ENCODE measurements around the gene PAGE2B. TPM values are rescaled to one million over a fixed set of nuclear protein-coding genes. Genes with fewer than 3 reads are reported as not detected.

Gene PAGE2B
- not detected in 2 replicates for total RNA-seq

DNA sequence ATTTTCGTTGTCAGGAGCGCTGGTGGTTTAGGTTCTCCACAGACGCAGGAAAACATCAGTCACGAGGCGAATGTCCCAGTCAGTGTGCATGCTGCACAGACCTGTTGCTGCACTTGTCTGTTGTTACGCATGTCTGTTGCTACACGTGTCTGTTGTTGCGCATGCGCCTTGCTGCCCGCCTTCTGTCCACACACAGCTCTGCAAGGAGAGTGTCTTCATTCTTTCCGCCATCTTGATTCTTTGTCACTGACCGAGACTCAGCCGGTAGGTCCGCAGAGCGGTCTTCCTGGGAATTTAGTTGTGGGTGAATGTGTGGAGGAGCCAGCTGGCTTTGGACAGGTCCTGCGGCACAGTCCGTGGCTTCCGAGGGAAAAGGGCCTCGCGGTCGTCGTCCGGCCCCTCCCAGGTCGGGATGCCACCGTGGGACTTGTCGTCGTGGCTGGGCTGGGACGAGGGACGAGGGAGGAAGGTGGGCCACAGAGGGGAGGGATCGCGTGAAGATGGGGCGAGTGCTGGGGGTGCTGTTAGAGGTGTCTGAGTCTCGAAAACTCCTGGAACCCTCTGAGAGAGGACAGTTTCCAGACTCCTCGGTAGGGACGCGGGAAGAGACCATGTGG is at the start of gene PAGE2B:
TSS of gene PAGE2B (plus strand) at position 180 of the 617 bp plus-strand sequence. CDS start 1,012 bp downstream, outside the sequence.

GRCh38 chrX:55030271-55031205 is 44.3 kb upstream of the PAGE2B start, which contains the start of gene ALAS2:
TSS of gene ALAS2 (minus strand) at chrX:55030977. CDS start at chrX:55026000, 4,977 bp downstream.

GRCh38 chrX:55088795-55089489 is 14.1 kb downstream of the PAGE2B start, which contains the start of gene PAGE2:
TSS of gene PAGE2 (plus strand) at chrX:55089018. CDS start at chrX:55090021, 1,003 bp downstream.

Other genes starting within 250 kb of the PAGE2B start
- 5.4 and 7.7 TPM in 2 replicates for gene TRO, start 154.2 kb upstream of the PAGE2B start, total RNA-seq
- gene PFKFB1, start 80.8 kb upstream of the PAGE2B start, total RNA-seq, result not detected in 2 replicates
- gene APEX2, start 74.7 kb upstream of the PAGE2B start, total RNA-seq, result 6.7 and 10.3 TPM in 2 replicates
- gene ALAS2, start 44.1 kb upstream of the PAGE2B start, total RNA-seq, result not detected in 2 replicates
- gene PAGE2, start 14.0 kb downstream of the PAGE2B start, total RNA-seq, result not detected in 2 replicates
- gene PAGE5, start 145.3 kb downstream of the PAGE2B start, total RNA-seq, result not detected in 2 replicates
- not detected in 2 replicates for gene PAGE3, start 189.9 kb downstream of the PAGE2B start, total RNA-seq